ENCODE results near the gene TAP2.

The TAP2 gene

GRCh38 chr6:32853541-32854375 lies 15.2 kb upstream of the TAP2 start, which contains the start of the genes PSMB9 and TAP1:
Gene PSMB9 (plus strand): TSS chr6:32854192. CDS start chr6:32854230, 38 bp downstream.
Gene TAP1 (minus strand): TSS chr6:32853704. CDS start chr6:32853636, 68 bp downstream.
- FAIRE-seq, result no peak

- FAIRE-seq, result no peak
Measured at GRCh38 chr6:32852844-32853540, 14.5 kb upstream of the TAP2 start.

GRCh38 chr6:32852018-32852843 lies 13.7 kb upstream of the TAP2 start:
- no peak for FAIRE-seq

GRCh38 chr6:32851025-32851424 lies 12.5 kb upstream of the TAP2 start:
- no peak for FAIRE-seq

- FAIRE-seq, result no peak
Measured at GRCh38 chr6:32849126-32849525, 10.6 kb upstream of the TAP2 start.

- no peak for FAIRE-seq
Measured at GRCh38 chr6:32847795-32848194, 9.3 kb upstream of the TAP2 start.

- FAIRE-seq, result no peak
Measured at GRCh38 chr6:32847004-32847403, 8.5 kb upstream of the TAP2 start.

- no peak for FAIRE-seq
Measured at GRCh38 chr6:32845384-32845884, 6.9 kb upstream of the TAP2 start.

- no peak for FAIRE-seq
Measured at GRCh38 chr6:32844839-32845383, 6.4 kb upstream of the TAP2 start.

- no peak for FAIRE-seq
Measured at GRCh38 chr6:32843979-32844838, 5.7 kb upstream of the TAP2 start, which contains the start of gene PSMB8. Gene PSMB8 (minus strand): TSS chr6:32844047. CDS start chr6:32843996, 51 bp downstream.

- FAIRE-seq, result no peak
Measured at GRCh38 chr6:32843331-32843978, 4.9 kb upstream of the TAP2 start.

GRCh38 chr6:32842690-32843089 lies 4.2 kb upstream of the TAP2 start:
- no peak for FAIRE-seq

GRCh38 chr6:32842021-32842650 lies 3.6 kb upstream of the TAP2 start:
- FAIRE-seq, result no peak

- FAIRE-seq, result no peak
Measured at GRCh38 chr6:32840604-32841246, 2.2 kb upstream of the TAP2 start.

- FAIRE-seq, result no peak
Measured at GRCh38 chr6:32839356-32839755, 817 bp upstream of the TAP2 start.

- no peak for FAIRE-seq
Measured at GRCh38 chr6:32837651-32838113, 857 bp downstream of the TAP2 start.

GRCh38 chr6:32836873-32837272 lies 1.7 kb downstream of the TAP2 start:
- no peak for FAIRE-seq

GRCh38 chr6:32835167-32835893 lies 3.2 kb downstream of the TAP2 start:
- FAIRE-seq, result no peak

- no peak for FAIRE-seq
Measured at GRCh38 chr6:32833664-32834063, 4.9 kb downstream of the TAP2 start.
